Measurements from ENCODE around the gene USF2.

The USF2 gene

GRCh38 chr19:35262101-35262761, 6.5 kb upstream of the USF2 start:
- peak overlapping the region; percentile 98; the same call in 1 of the 2 replicates for H3K27ac ChIP-seq
- no peak for TF ChIP-seq CTCF (IDR thresholded peaks at IDR 0.05)
- TF ChIP-seq ZFX (IDR thresholded peaks at IDR 0.05; ENCODE audit: borderline replicate concordance) = no peak

GRCh38 chr19:35264268-35265125, 4.3 kb upstream of the USF2 start:
- H3K27ac ChIP-seq = peak overlapping the region; percentile 98
- TF ChIP-seq CTCF (IDR thresholded peaks at IDR 0.05) = no peak
- no peak for TF ChIP-seq ZFX (IDR thresholded peaks at IDR 0.05; ENCODE audit: borderline replicate concordance)

GRCh38 chr19:35265126-35265899, 3.4 kb upstream of the USF2 start:
- peak overlapping the region; percentile 98 for H3K27ac ChIP-seq
- TF ChIP-seq CTCF (IDR thresholded peaks at IDR 0.05) (no peak), ZFX (IDR thresholded peaks at IDR 0.05; ENCODE audit: borderline replicate concordance) (no peak)

- peak overlapping the region; percentile 98 for H3K27ac ChIP-seq
- TF ChIP-seq ZFX (IDR thresholded peaks at IDR 0.05; ENCODE audit: borderline replicate concordance) (no peak), CTCF (IDR thresholded peaks at IDR 0.05) (no peak)
These were observed 2.8 kb upstream of the USF2 start for GRCh38 chr19:35265900-35266519.

- TF ChIP-seq CTCF (IDR thresholded peaks at IDR 0.05) = no peak
- no peak for TF ChIP-seq ZFX (IDR thresholded peaks at IDR 0.05; ENCODE audit: borderline replicate concordance)
- peak overlapping the region; percentile 98 for H3K27ac ChIP-seq
These were observed 2.0 kb upstream of the USF2 start for GRCh38 chr19:35266520-35267352.

- TF ChIP-seq CTCF (IDR thresholded peaks at IDR 0.05) (no peak), ZFX (IDR thresholded peaks at IDR 0.05; ENCODE audit: borderline replicate concordance) (no peak)
- H3K27ac ChIP-seq = peak overlapping the region; percentile 98
These were observed 1.4 kb upstream of the USF2 start for GRCh38 chr19:35267353-35267817.

Measured in 22Rv1 (cell line).